Brain microvascular endothelial cell (primary cell): Measurements from ENCODE around the gene PARVB.

Experiments used
- DNase-seq: peaks from one replicate; pipeline ENCODE4 v3.0.0-alpha.2; 2020
- H3K27ac ChIP-seq: fragments of 250-450 bp; sonication (Bioruptor Pico); 2 replicates; pipeline ENCODE4 v1.5.1; 2020; ENCODE audit warnings: mild to moderate bottlenecking, moderate library complexity
- H3K27me3 ChIP-seq: fragments of 250-450 bp; sonication (Bioruptor Pico); replicated peaks from 2 replicates; pipeline ENCODE4 v1.5.1; 2020; ENCODE audit warnings: mild to moderate bottlenecking
- H3K36me3 ChIP-seq: fragments of 250-450 bp; sonication (Bioruptor Pico); replicated peaks from 2 replicates; pipeline ENCODE4 v1.5.1; 2020; ENCODE audit warnings: mild to moderate bottlenecking
- H3K4me3 ChIP-seq: 2 replicates; pipeline ENCODE4 v1.5.1; 2011; ENCODE audit warnings: low read depth, mild to moderate bottlenecking, control low read depth, low read length, moderate library complexity
- in situ Hi-C: cut with HindIII; loops from 2 replicates; pipeline ENCODE4 v1.10.0; 2017; ENCODE audit warnings: low sequenced_read_pairs, low pct_ligation_motif_present
- TF ChIP-seq, protein P1 (sequence below): IDR thresholded peaks from 2 replicates; pipeline ENCODE4 v1.5.1; 2011; ENCODE audit warnings: low read depth, mild to moderate bottlenecking, moderate library complexity, low read length, control low read depth, inconsistent platforms; ENCODE audit errors: missing control alignments

The PARVB gene

DNA sequence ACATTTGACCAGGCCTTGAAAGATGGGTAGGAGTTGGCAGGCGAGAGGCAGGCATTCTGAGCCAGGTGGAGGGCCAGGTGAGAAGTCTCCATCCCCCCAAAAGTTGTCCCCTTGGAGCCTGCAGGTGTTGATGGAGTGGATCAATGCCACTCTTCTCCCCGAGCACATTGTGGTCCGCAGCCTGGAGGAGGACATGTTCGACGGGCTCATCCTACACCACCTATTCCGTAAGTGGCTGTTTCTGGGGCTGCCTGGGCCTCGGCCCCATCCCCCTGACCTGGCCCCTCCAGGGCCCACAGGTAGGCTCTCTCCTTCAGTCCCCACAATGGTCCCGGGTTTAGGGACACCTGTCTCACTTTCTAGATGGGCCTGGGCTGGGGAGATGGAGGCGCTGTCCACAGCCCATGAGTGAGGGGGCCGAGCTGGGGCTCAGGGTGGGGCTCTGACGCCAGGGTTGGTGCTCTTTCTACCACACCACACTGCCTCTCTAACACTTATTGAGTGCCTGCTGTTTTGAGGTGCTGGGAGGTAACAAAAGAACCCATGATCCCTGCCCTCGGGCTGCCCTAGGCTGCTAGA lies 163.6 kb downstream of the PARVB start:
- Histone ChIP-seq H3K27me3 (peaks cover 2% of the 10 kb centered on the region), H3K27ac (no peak overlapping the region), H3K4me3 (no peak overlapping the region), H3K36me3 (no peaks in the 10 kb centered on the region)
- in situ Hi-C loops: no loop called here
- TF ChIP-seq, protein P1, sequence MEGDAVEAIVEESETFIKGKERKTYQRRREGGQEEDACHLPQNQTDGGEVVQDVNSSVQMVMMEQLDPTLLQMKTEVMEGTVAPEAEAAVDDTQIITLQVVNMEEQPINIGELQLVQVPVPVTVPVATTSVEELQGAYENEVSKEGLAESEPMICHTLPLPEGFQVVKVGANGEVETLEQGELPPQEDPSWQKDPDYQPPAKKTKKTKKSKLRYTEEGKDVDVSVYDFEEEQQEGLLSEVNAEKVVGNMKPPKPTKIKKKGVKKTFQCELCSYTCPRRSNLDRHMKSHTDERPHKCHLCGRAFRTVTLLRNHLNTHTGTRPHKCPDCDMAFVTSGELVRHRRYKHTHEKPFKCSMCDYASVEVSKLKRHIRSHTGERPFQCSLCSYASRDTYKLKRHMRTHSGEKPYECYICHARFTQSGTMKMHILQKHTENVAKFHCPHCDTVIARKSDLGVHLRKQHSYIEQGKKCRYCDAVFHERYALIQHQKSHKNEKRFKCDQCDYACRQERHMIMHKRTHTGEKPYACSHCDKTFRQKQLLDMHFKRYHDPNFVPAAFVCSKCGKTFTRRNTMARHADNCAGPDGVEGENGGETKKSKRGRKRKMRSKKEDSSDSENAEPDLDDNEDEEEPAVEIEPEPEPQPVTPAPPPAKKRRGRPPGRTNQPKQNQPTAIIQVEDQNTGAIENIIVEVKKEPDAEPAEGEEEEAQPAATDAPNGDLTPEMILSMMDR: no peak
- DNase-seq: no peak

DNA sequence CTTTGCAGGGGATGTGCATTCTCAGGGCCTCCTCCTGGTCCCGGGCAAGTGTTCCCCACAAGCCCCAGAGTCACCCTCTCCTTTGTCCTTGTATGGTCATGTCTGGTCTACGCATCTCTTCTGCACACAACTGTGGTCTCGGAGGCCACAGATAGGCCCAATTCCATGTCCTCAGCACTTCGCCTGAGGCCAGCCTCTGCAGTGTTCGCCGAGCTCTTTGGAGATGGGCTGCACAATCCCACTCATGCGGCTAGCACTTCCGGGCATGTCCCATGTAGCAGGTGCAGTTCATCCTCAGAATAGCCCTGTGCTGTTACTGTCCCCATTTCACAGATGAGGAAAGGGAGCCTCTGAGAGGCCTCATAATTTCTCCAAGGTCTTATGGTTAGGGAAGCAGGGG lies 164.2 kb downstream of the PARVB start:
- H3K27ac ChIP-seq: no peak overlapping the region
- in situ Hi-C loops: no loop called here
- peaks cover under 1% of the 10 kb centered on the region for H3K27me3 ChIP-seq
- no peak for DNase-seq
- H3K36me3 ChIP-seq: no peaks in the 10 kb centered on the region
- H3K4me3 ChIP-seq: no peak overlapping the region
- TF ChIP-seq, protein P1: no peak

DNA sequence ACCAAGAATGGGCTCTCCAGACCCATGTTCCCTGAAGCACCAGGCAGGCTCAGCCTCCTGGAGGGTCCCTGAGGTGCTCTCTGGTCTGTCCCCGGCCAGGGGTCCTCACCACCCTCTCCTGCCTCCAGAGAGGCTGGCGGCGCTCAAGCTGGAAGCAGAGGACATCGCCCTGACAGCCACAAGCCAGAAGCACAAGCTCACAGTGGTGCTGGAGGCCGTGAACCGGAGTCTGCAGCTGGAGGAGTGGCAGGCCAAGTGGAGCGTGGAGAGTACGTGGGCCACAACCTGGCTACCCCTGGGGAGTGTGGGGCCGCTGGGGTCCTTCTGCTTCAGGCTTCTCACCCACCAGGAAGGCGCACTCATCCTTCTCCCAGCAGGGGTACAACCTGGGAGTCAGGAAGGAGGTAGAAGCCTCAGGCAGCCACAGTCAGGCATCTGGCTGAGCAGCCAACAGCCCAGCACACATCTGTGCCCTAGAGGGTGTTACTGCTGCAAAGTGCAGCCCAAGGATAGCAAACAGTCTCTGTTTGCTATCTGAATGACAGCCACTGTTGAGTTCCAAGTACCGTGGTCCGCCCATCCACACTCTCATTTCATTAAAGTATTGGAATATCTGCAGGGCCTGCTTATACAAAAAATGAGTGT lies 165.0 kb downstream of the PARVB start:
- H3K27ac ChIP-seq: no peak overlapping the region
- no peak for DNase-seq
- no peak overlapping the region for H3K4me3 ChIP-seq
- no peaks in the 10 kb centered on the region for H3K27me3 ChIP-seq
- in situ Hi-C loops: no loop called here
- TF ChIP-seq, protein P1: no peak
- no peaks in the 10 kb centered on the region for H3K36me3 ChIP-seq

DNA sequence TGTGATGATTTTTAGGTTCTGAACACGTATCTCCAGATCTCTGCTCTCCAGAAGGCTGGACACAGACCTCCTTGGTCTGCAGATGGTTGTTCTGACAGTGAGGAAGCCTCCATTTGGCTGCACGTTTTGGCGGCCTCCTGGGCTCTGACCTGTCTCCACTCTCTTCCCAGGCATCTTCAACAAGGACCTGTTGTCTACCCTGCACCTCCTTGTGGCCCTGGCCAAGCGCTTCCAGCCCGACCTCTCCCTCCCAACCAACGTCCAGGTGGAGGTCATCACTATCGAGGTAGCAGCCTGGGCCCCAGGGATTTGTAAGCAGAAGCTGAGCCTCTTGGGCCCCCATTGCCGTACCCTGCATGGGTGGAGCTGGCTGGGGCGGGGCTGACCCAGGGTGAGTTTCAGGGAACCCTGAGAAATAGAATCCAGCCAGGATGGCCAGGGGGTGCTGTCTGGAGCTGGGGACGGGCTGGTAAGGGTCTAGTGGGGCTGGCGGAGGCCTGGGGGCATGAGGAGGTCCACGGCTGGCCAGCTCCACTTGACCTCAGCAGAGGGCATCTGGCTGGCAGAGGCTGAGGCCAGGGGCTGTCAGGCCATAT lies 166.4 kb downstream of the PARVB start:
- H3K27ac ChIP-seq: no peak overlapping the region
- H3K36me3 ChIP-seq: no peaks in the 10 kb centered on the region
- H3K4me3 ChIP-seq: no peak overlapping the region
- TF ChIP-seq, protein P1: no peak
- no peaks in the 10 kb centered on the region for H3K27me3 ChIP-seq
- no peak for DNase-seq
- in situ Hi-C loops: no loop called here

DNA sequence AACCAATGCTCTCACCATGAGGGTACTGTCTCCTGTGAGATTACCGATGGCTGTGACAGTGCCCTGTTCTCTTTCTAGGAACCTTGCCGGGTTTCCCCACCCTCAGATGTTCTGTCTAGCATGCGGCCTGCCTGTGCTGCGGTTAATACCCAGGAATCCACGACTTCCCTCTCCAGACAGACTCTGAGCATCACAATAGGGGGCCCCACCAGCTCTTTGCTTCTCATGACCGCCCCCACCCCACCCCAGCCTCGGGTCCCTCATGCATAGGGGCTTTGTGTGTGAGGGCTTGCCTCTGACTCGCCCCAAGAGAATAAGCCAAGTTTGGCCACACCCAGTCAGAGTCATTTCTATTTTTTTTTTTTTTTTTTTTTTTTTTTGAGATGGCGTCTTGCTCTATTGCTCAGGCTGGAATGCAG lies 166.9 kb downstream of the PARVB start:
- TF ChIP-seq, protein P1: no peak
- Histone ChIP-seq H3K4me3 (no peak overlapping the region), H3K27me3 (no peaks in the 10 kb centered on the region), H3K36me3 (no peaks in the 10 kb centered on the region), H3K27ac (no peak overlapping the region)
- in situ Hi-C loops: no loop called here
- DNase-seq: no peak
